ENCODE results near the gene IFIT1. TPM values are rescaled to one million over a fixed set of nuclear protein-coding genes. Genes with fewer than 3 reads are reported as not detected.

IFIT1 gene
- total RNA-seq, 3 donors from 2014 or later (not counting 1 experiment from before 2014, with no cell fraction given), result 1.0 to 4.9 (median 2.7) TPM

DNA sequence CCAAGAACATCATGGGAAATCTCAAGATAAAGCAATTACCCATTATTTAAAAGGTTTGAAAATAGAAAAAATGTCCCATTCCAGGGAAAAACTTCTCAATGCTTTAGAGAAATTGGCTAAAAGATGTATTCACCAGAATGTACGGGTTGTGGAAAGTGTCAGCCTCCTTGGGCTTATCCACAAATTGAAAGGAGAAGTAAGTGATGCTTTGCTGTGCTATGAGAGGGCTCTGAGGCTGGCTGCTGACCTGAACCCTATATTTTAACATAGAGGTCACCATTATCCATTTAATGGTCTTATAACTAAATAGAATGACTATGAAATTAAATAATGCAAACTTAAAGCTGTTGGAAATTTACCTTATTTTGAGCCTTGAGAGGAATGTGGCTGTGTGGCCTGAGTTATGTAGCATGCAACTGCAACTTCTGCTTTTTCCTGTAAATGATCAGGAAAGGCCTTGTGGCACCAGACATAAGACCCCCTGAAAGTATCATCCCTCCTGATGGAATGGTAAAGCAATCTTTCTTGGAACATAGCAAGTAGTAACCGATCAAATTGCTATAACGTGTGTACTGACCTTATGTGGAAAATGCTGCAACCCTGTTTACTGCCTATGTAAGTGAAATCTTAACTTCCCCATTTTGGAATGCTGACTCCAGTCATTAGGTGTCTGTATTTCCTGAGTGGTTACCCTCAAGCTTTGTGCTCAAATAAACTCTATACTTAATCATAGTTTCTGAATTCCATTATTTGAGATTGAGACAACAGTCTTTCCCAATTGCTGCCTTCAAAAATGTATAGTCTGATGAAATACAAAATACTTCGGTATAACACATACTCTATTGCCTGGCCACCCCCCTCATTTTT lies 7.7 kb upstream of the IFIT1 start:
- Mint-ChIP-seq H3K4me1 (no peaks in the 10 kb centered on the region), H3K27ac (no peak overlapping the region), H3K9me3 (no peaks in the 10 kb centered on the region), H3K27me3 (ENCODE audit: low read depth in 2 of 2) (no peaks in the 10 kb centered on the region), H3K4me3 (no peak overlapping the region), H3K36me3 (no peaks in the 10 kb centered on the region)
- Histone ChIP-seq H3K36me3 (ENCODE audit: control insufficient read depth, insufficient read depth, low read length) (no peaks in the 10 kb centered on the region), H3K9me3 (ENCODE audit: control insufficient read depth, insufficient read depth, low read length) (no peaks in the 10 kb centered on the region), H3K4me1 (ENCODE audit: control insufficient read depth, insufficient read depth, low read length) (no peaks in the 10 kb centered on the region), H3K4me3 (ENCODE audit: low read length) (no peak overlapping the region), H3K27me3 (ENCODE audit: control insufficient read depth, insufficient read depth, low read length) (no peaks in the 10 kb centered on the region), H3K27ac (ENCODE audit: low read length) (no peak overlapping the region)
- TF ChIP-seq, protein P1, sequence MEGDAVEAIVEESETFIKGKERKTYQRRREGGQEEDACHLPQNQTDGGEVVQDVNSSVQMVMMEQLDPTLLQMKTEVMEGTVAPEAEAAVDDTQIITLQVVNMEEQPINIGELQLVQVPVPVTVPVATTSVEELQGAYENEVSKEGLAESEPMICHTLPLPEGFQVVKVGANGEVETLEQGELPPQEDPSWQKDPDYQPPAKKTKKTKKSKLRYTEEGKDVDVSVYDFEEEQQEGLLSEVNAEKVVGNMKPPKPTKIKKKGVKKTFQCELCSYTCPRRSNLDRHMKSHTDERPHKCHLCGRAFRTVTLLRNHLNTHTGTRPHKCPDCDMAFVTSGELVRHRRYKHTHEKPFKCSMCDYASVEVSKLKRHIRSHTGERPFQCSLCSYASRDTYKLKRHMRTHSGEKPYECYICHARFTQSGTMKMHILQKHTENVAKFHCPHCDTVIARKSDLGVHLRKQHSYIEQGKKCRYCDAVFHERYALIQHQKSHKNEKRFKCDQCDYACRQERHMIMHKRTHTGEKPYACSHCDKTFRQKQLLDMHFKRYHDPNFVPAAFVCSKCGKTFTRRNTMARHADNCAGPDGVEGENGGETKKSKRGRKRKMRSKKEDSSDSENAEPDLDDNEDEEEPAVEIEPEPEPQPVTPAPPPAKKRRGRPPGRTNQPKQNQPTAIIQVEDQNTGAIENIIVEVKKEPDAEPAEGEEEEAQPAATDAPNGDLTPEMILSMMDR (IDR thresholded peaks at IDR 0.05), result no peak
- DNase-seq, result no peak
- intact Hi-C loops (cut with micrococcal nuclease), result no loop called here
- no peak for ATAC-seq
- WGBS (ENCODE audit: insufficient coverage), result 30% methylated on average over 4 of the region's 4 CpGs

DNA sequence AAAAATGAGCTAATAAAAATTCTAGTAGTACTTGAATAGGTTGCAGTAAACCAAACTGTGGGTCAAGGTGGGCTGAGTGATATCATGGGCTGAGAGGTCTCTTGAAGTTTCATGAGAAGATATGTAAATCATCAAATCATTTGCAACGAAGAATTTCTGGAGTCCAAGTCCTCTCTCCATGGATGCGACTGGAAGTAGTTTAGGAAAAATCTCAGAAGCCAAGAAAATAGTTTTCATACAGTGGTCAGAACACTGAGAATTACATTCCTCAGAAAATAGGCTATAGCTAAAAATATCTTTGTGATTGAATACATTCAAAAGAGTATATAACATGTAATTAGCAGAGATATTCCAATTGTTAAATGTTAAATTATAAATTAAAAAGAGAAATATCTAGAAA lies 3.6 kb upstream of the IFIT1 start:
- TF ChIP-seq, protein P1 (IDR thresholded peaks at IDR 0.05), result no peak
- H3K4me3 Mint-ChIP-seq, result no peak overlapping the region
- ATAC-seq, result no peak
- H3K27ac Mint-ChIP-seq, result no peak overlapping the region
- Histone ChIP-seq H3K9me3 (ENCODE audit: control insufficient read depth, insufficient read depth, low read length) (no peaks in the 10 kb centered on the region), H3K27me3 (ENCODE audit: control insufficient read depth, insufficient read depth, low read length) (no peaks in the 10 kb centered on the region), H3K4me3 (ENCODE audit: low read length) (no peak overlapping the region), H3K36me3 (ENCODE audit: control insufficient read depth, insufficient read depth, low read length) (no peaks in the 10 kb centered on the region), H3K4me1 (ENCODE audit: control insufficient read depth, insufficient read depth, low read length) (peaks cover 8% of the 10 kb centered on the region), H3K27ac (ENCODE audit: low read length) (no peak overlapping the region)
- WGBS (ENCODE audit: insufficient coverage), result 88% methylated on average over 2 of the region's 2 CpGs
- H3K27me3 Mint-ChIP-seq (ENCODE audit: low read depth in 2 of 2), result no peaks in the 10 kb centered on the region
- H3K9me3 Mint-ChIP-seq, result no peaks in the 10 kb centered on the region
- no peaks in the 10 kb centered on the region for H3K36me3 Mint-ChIP-seq
- DNase-seq, result no peak
- intact Hi-C loops (cut with micrococcal nuclease), result no loop called here
- H3K4me1 Mint-ChIP-seq, result peaks cover 16 to 18% of the 10 kb centered on the region in 2 donors

DNA sequence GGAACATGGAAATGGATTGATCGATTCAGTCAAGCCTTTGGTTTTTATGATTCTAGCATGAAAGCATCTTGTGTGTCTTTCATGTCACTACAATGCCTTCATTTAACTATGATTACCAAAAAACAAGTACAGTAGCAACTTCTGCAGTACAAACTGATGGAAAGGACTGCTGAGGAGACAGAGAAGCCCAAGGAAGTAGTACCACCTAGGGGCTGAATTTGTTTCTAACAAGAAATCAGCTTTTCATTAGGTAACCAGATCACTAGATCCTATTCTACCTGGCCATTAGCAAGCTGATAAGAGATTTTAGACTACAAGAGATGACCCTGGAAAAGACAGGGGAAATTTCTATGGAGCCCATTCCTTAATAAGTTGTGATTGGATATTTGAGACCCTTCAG lies 3.2 kb upstream of the IFIT1 start:
- no peak overlapping the region for H3K4me3 Mint-ChIP-seq
- Histone ChIP-seq H3K4me1 (ENCODE audit: control insufficient read depth, insufficient read depth, low read length) (peaks cover 8% of the 10 kb centered on the region), H3K4me3 (ENCODE audit: low read length) (no peak overlapping the region), H3K36me3 (ENCODE audit: control insufficient read depth, insufficient read depth, low read length) (no peaks in the 10 kb centered on the region), H3K9me3 (ENCODE audit: control insufficient read depth, insufficient read depth, low read length) (no peaks in the 10 kb centered on the region), H3K27ac (ENCODE audit: low read length) (no peak overlapping the region), H3K27me3 (ENCODE audit: control insufficient read depth, insufficient read depth, low read length) (no peaks in the 10 kb centered on the region)
- no peak overlapping the region for H3K27ac Mint-ChIP-seq
- H3K4me1 Mint-ChIP-seq, result peaks cover 16 to 18% of the 10 kb centered on the region in 2 donors
- WGBS (ENCODE audit: insufficient coverage), result 100% methylated on average over 1 of the region's 1 CpG
- ATAC-seq (no peak), DNase-seq (peak in 1 of 2 donors; percentile 57)
- no peaks in the 10 kb centered on the region for H3K9me3 Mint-ChIP-seq
- intact Hi-C loops (cut with micrococcal nuclease), result no loop called here
- TF ChIP-seq, protein P1 (IDR thresholded peaks at IDR 0.05), result no peak
- no peaks in the 10 kb centered on the region for H3K27me3 Mint-ChIP-seq (ENCODE audit: low read depth in 2 of 2)
- no peaks in the 10 kb centered on the region for H3K36me3 Mint-ChIP-seq

Measured in natural killer cell (primary cell).